WTC11 (cell line): ENCODE measurements around the gene PLEKHM3. TPM values are rescaled to one million over a fixed set of nuclear protein-coding genes. Genes with fewer than 3 reads are reported as not detected.
A peak's percentile ranks its signal among the peaks of the same experiment; 100 is the strongest.

ENCODE experiments used
- ATAC-seq: fragments of 200-7000 bp; cut with Tn5 transposase; 2 replicates; pipeline ENCODE4 v1.10.0; 2021; ENCODE audit warnings: mild to moderate bottlenecking, moderate library complexity
- CTCF ChIA-PET: fragments of 300-600 bp; sonication (Branson Sonifier 250); formaldehyde crosslinking; loops from one replicate; lab custom pipeline; 2021; ENCODE audit warnings: antibody characterized with exemption; lab: Charles Lee
- POLR2A ChIA-PET: fragments of 350-600 bp; sonication (Branson Sonifier 250); formaldehyde crosslinking; loops from one replicate; lab custom pipeline; 2021; ENCODE audit warnings: antibody characterized with exemption; lab: Charles Lee
- DNase-seq: peaks from one replicate; pipeline ENCODE4 v3.0.0; 2021; ENCODE audit warnings: low spot score
- H3K27ac Mint-ChIP-seq: 2 replicates; pipeline ENCODE4 v1.8.0; 2021; ENCODE audit warnings: mixed read lengths
- H3K27me3 Mint-ChIP-seq: 2 replicates; pipeline ENCODE4 v1.8.0; 2021; ENCODE audit warnings: low read depth, mild to moderate bottlenecking, moderate library complexity, mixed read lengths
- H3K36me3 Mint-ChIP-seq: 2 replicates; pipeline ENCODE4 v1.8.0; 2021; ENCODE audit warnings: mixed read lengths
- H3K4me1 Mint-ChIP-seq: 2 replicates; pipeline ENCODE4 v1.8.0; 2022; ENCODE audit warnings: mixed read lengths
- H3K4me3 Mint-ChIP-seq: 2 replicates; pipeline ENCODE4 v1.8.0; 2021; ENCODE audit warnings: mild to moderate bottlenecking, moderate library complexity, mixed read lengths
- H3K9me3 Mint-ChIP-seq: 2 replicates; pipeline ENCODE4 v1.8.0; 2021; ENCODE audit warnings: mixed read lengths
- CREM ChIP-seq: sonication (generic); formaldehyde crosslinking; IDR thresholded peaks from 2 replicates; pipeline ENCODE4 v1.8.1; 2022; ENCODE audit warnings: mild to moderate bottlenecking, missing genetic modification reagents, moderate library complexity
- EMX1 ChIP-seq: fragments of 250-450 bp; sonication (Bioruptor Pico); IDR thresholded peaks from 2 replicates; pipeline ENCODE4 v1.8.0; 2021; ENCODE audit warnings: mild to moderate bottlenecking
- ETV6 ChIP-seq: sonication (generic); formaldehyde crosslinking; IDR thresholded peaks from 2 replicates; pipeline ENCODE4 v1.8.1; 2022; ENCODE audit warnings: mild to moderate bottlenecking, missing genetic modification reagents
- FOXJ3 ChIP-seq: sonication (generic); formaldehyde crosslinking; IDR thresholded peaks from 2 replicates; pipeline ENCODE4 v1.9.0; 2021; ENCODE audit warnings: missing genetic modification reagents, mild to moderate bottlenecking, borderline replicate concordance
- GRHL2 ChIP-seq: fragments of 250-450 bp; sonication (Bioruptor Pico); IDR thresholded peaks from 2 replicates; pipeline ENCODE4 v1.8.0; 2022; ENCODE audit warnings: mild to moderate bottlenecking, moderate library complexity; ENCODE audit not compliant: insufficient replicate concordance, severe bottlenecking
- IRF2 ChIP-seq: sonication (generic); formaldehyde crosslinking; IDR thresholded peaks from 2 replicates; pipeline ENCODE4 v1.8.0; 2022; ENCODE audit warnings: low read depth, missing genetic modification reagents, borderline replicate concordance
- NFE2L1 ChIP-seq: sonication (generic); formaldehyde crosslinking; IDR thresholded peaks from 2 replicates; pipeline ENCODE4 v1.8.1; 2023; ENCODE audit warnings: missing genetic modification reagents
- NFYB ChIP-seq: sonication (generic); formaldehyde crosslinking; conservative IDR thresholded peaks from 2 replicates; pipeline ENCODE4 v1.8.0; 2022; ENCODE audit warnings: low read depth, missing genetic modification reagents
- ZNF138 ChIP-seq: sonication (generic); formaldehyde crosslinking; conservative IDR thresholded peaks from 2 replicates; pipeline ENCODE4 v1.8.1; 2022; ENCODE audit warnings: mild to moderate bottlenecking, moderate library complexity, missing genetic modification reagents
- ZNF232 ChIP-seq: sonication (generic); formaldehyde crosslinking; IDR thresholded peaks from 2 replicates; pipeline ENCODE4 v1.8.0; 2022; ENCODE audit warnings: mild to moderate bottlenecking, missing genetic modification reagents
- ZNF317 ChIP-seq: sonication (generic); formaldehyde crosslinking; IDR thresholded peaks from 2 replicates; pipeline ENCODE4 v1.8.1; 2023; ENCODE audit warnings: low read depth, mild to moderate bottlenecking, moderate library complexity, missing genetic modification reagents, borderline replicate concordance
- ZNF423 ChIP-seq: fragments of 250-450 bp; sonication (Bioruptor Pico); IDR thresholded peaks from 2 replicates; pipeline ENCODE4 v2.1.2; 2022; ENCODE audit warnings: mild to moderate bottlenecking, moderate library complexity
- total RNA-seq: library from RNA; stranded (reverse); gene quantifications from 3 replicates; pipeline ENCODE4 v1.2.3, GENCODE V29; 2021
- TF ChIP-seq, protein P1 (sequence below): sonication (generic); formaldehyde crosslinking; IDR thresholded peaks from 2 replicates; pipeline ENCODE4 v1.8.1; 2022; ENCODE audit warnings: missing genetic modification reagents, borderline replicate concordance
- TF ChIP-seq, protein P2 (sequence below): sonication (generic); formaldehyde crosslinking; IDR thresholded peaks from 2 replicates; pipeline ENCODE4 v1.8.1; 2022; ENCODE audit warnings: mild to moderate bottlenecking, missing genetic modification reagents, moderate library complexity, borderline replicate concordance
- TF ChIP-seq, protein P3 (sequence below): fragments of 250-450 bp; sonication (Bioruptor Pico); IDR thresholded peaks from 2 replicates; pipeline ENCODE4 v2.1.2; 2022; ENCODE audit warnings: mild to moderate bottlenecking, moderate library complexity
- TF ChIP-seq, protein P4 (sequence below): fragments of 200-600 bp; IDR thresholded peaks from 2 replicates; pipeline ENCODE4 v1.8.0; 2022; ENCODE audit warnings: antibody characterized with exemption
- TF ChIP-seq, protein P5 (sequence below): sonication (generic); formaldehyde crosslinking; conservative IDR thresholded peaks from 2 replicates; pipeline ENCODE4 v1.8.1; 2023; ENCODE audit warnings: mild to moderate bottlenecking, low read depth, missing genetic modification reagents, moderate library complexity
- TF ChIP-seq, protein P6 (sequence below): sonication (generic); formaldehyde crosslinking; IDR thresholded peaks from 2 replicates; pipeline ENCODE4 v1.8.0; 2023; ENCODE audit warnings: missing genetic modification reagents
- TF ChIP-seq, protein P7 (sequence below): fragments of 250-450 bp; sonication (Bioruptor Pico); IDR thresholded peaks from 2 replicates; pipeline ENCODE4 v1.9.0; 2021; ENCODE audit warnings: mild to moderate bottlenecking

The PLEKHM3 gene
- total RNA-seq, 1 experiment from 2014 or later = 5.8 TPM

- TF ChIP-seq CREM (CRISPR knock-in tag) = no peak
These were observed 215.0 kb downstream of the PLEKHM3 start (continued) for GRCh38 chr2:207810200-207810788.

DNA sequence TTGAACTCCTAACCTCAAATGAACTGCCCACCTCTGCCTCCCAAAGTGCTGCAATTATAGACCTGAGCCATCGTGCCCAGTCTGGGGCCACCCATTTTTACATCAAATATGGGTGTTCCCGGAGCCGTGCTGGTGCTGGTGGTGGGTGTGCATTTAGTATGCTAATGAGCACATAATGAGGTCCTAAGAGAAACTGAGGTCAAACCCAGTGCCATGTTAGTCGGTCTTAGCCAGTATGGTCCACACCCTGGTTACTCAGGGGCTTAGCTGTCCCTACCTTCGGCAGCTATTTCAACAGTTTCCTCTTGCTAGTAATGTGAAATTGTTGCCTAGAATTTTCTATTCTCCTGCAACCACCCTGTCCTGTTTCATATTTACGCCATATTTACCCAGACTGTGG, 217.2 kb downstream of the PLEKHM3 start:
- Mint-ChIP-seq H3K36me3 (no peaks in the 10 kb centered on the region), H3K4me1 (peaks cover 65% of the 10 kb centered on the region), H3K4me3 (no peak overlapping the region), H3K9me3 (no peaks in the 10 kb centered on the region), H3K27me3 (no peaks in the 10 kb centered on the region), H3K27ac (0 out of 2 replicates have a peak overlapping the region, but pooled peaks have one; percentile 11)
- ChIA-PET POLR2A (interaction anchor here (1.0 kb wide), 1 partner anchor 93 kb away, joined by 3 read pairs; no protein-coding TSS in a partner anchor), CTCF (no interaction called here)
- TF ChIP-seq FOXJ3 (CRISPR knock-in tag) (no peak), ETV6 (CRISPR knock-in tag) (no peak), GRHL2 (no peak), NFYB (CRISPR knock-in tag) (no peak), ZNF423 (CRISPR knock-in tag) (no peak)
- TF ChIP-seq, protein P1, sequence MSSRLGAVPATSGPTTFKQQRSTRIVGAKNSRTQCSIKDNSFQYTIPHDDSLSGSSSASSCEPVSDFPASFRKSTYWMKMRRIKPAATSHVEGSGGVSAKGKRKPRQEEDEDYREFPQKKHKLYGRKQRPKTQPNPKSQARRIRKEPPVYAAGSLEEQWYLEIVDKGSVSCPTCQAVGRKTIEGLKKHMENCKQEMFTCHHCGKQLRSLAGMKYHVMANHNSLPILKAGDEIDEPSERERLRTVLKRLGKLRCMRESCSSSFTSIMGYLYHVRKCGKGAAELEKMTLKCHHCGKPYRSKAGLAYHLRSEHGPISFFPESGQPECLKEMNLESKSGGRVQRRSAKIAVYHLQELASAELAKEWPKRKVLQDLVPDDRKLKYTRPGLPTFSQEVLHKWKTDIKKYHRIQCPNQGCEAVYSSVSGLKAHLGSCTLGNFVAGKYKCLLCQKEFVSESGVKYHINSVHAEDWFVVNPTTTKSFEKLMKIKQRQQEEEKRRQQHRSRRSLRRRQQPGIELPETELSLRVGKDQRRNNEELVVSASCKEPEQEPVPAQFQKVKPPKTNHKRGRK = no peak
- TF ChIP-seq, protein P2, sequence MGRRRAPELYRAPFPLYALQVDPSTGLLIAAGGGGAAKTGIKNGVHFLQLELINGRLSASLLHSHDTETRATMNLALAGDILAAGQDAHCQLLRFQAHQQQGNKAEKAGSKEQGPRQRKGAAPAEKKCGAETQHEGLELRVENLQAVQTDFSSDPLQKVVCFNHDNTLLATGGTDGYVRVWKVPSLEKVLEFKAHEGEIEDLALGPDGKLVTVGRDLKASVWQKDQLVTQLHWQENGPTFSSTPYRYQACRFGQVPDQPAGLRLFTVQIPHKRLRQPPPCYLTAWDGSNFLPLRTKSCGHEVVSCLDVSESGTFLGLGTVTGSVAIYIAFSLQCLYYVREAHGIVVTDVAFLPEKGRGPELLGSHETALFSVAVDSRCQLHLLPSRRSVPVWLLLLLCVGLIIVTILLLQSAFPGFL = no peak
- TF ChIP-seq, protein P3, sequence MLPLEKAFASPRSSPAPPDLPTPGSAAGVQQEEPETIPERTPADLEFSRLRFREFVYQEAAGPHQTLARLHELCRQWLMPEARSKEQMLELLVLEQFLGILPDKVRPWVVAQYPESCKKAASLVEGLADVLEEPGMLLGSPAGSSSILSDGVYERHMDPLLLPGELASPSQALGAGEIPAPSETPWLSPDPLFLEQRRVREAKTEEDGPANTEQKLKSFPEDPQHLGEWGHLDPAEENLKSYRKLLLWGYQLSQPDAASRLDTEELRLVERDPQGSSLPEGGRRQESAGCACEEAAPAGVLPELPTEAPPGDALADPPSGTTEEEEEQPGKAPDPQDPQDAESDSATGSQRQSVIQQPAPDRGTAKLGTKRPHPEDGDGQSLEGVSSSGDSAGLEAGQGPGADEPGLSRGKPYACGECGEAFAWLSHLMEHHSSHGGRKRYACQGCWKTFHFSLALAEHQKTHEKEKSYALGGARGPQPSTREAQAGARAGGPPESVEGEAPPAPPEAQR (CRISPR knock-in tag) = no peak
- ATAC-seq = no peak
- DNase-seq = no peak

DNA sequence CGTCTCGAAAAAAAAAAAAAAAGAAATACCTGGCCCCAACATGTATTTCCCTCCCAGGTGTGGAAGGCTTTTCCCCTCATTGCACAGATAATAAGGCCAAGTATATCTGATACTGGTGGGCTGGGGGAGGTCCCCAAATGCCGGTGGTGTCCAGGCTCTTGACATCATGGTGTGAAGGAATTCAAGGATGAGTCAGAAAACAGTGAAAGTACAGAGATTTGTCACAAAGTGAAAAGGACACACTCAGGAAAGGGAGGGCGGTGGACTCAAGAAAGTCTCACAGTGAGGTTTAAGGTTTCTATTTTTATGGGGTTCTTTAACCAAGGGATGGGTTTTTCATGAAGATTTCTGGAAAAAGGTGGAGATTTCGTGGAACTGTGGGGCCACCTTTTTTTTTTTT, 217.8 kb downstream of the PLEKHM3 start:
- ATAC-seq (no peak), DNase-seq (no peak)
- H3K4me1 Mint-ChIP-seq = peaks cover 59% of the 10 kb centered on the region
- no peaks in the 10 kb centered on the region for H3K9me3 Mint-ChIP-seq
- POLR2A ChIA-PET = interaction anchor here (0.7 kb wide), 1 partner anchor 1802 kb away, joined by 3 read pairs; no protein-coding TSS in a partner anchor
- H3K27ac Mint-ChIP-seq = peak overlapping the region; percentile 83
- TF ChIP-seq EMX1 (CRISPR knock-in tag) (no peak), NFE2L1 (CRISPR knock-in tag) (no peak), ZNF317 (no peak), IRF2 (no peak), ZNF232 (no peak), ZNF138 (CRISPR knock-in tag) (no peak)
- TF ChIP-seq, protein P3 (CRISPR knock-in tag) = no peak
- TF ChIP-seq, protein P4, sequence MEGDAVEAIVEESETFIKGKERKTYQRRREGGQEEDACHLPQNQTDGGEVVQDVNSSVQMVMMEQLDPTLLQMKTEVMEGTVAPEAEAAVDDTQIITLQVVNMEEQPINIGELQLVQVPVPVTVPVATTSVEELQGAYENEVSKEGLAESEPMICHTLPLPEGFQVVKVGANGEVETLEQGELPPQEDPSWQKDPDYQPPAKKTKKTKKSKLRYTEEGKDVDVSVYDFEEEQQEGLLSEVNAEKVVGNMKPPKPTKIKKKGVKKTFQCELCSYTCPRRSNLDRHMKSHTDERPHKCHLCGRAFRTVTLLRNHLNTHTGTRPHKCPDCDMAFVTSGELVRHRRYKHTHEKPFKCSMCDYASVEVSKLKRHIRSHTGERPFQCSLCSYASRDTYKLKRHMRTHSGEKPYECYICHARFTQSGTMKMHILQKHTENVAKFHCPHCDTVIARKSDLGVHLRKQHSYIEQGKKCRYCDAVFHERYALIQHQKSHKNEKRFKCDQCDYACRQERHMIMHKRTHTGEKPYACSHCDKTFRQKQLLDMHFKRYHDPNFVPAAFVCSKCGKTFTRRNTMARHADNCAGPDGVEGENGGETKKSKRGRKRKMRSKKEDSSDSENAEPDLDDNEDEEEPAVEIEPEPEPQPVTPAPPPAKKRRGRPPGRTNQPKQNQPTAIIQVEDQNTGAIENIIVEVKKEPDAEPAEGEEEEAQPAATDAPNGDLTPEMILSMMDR = no peak
- TF ChIP-seq, protein P5, sequence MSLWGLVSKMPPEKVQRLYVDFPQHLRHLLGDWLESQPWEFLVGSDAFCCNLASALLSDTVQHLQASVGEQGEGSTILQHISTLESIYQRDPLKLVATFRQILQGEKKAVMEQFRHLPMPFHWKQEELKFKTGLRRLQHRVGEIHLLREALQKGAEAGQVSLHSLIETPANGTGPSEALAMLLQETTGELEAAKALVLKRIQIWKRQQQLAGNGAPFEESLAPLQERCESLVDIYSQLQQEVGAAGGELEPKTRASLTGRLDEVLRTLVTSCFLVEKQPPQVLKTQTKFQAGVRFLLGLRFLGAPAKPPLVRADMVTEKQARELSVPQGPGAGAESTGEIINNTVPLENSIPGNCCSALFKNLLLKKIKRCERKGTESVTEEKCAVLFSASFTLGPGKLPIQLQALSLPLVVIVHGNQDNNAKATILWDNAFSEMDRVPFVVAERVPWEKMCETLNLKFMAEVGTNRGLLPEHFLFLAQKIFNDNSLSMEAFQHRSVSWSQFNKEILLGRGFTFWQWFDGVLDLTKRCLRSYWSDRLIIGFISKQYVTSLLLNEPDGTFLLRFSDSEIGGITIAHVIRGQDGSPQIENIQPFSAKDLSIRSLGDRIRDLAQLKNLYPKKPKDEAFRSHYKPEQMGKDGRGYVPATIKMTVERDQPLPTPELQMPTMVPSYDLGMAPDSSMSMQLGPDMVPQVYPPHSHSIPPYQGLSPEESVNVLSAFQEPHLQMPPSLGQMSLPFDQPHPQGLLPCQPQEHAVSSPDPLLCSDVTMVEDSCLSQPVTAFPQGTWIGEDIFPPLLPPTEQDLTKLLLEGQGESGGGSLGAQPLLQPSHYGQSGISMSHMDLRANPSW (CRISPR knock-in tag) = no peak
- TF ChIP-seq, protein P6, sequence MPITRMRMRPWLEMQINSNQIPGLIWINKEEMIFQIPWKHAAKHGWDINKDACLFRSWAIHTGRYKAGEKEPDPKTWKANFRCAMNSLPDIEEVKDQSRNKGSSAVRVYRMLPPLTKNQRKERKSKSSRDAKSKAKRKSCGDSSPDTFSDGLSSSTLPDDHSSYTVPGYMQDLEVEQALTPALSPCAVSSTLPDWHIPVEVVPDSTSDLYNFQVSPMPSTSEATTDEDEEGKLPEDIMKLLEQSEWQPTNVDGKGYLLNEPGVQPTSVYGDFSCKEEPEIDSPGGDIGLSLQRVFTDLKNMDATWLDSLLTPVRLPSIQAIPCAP (CRISPR knock-in tag) = no peak
- TF ChIP-seq, protein P7, sequence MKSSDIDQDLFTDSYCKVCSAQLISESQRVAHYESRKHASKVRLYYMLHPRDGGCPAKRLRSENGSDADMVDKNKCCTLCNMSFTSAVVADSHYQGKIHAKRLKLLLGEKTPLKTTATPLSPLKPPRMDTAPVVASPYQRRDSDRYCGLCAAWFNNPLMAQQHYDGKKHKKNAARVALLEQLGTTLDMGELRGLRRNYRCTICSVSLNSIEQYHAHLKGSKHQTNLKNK (CRISPR knock-in tag) = no peak
- no peaks in the 10 kb centered on the region for H3K27me3 Mint-ChIP-seq
- H3K4me3 Mint-ChIP-seq = no peak overlapping the region
- CTCF ChIA-PET = no interaction called here
- H3K36me3 Mint-ChIP-seq = no peaks in the 10 kb centered on the region
